SK-N-SH (cell line): Measurements from ENCODE around the gene ZNF426. TPM values are rescaled to one million over a fixed set of nuclear protein-coding genes. Genes with fewer than 3 reads are reported as not detected.

ENCODE experiments used
- CTCF ChIA-PET: fragments of 300-600, 350-600 bp; formaldehyde crosslinking; extraction: SDS; loops from one replicate; lab custom pipeline; 2021; lab: Yijun Ruan, JAX
- POLR2A ChIA-PET: fragments of 350-600 bp; sonication (Branson Sonifier 250); formaldehyde crosslinking; extraction: SDS; loops from one replicate; lab custom pipeline; 2020; ENCODE audit warnings: antibody characterized with exemption, inconsistent platforms; lab: Yijun Ruan, JAX
- DNase-seq: peaks from one replicate; pipeline ENCODE4 v3.0.0; 2012
- H2AFZ ChIP-seq: fragments of 200-600 bp; sonication (generic); 2 replicates; pipeline ENCODE4 v1.8.1; 2016; ENCODE audit warnings: antibody characterized with exemption, mild to moderate bottlenecking, low read depth
- H3F3A ChIP-seq: fragments of 200-600 bp; sonication (generic); replicated peaks from 2 replicates; pipeline ENCODE3; 2016; ENCODE audit warnings: antibody characterized with exemption, mild to moderate bottlenecking; ENCODE audit not compliant: insufficient read depth
- H3K27ac ChIP-seq, 2 experiments: fragments of 200-500 bp in 1 of 2; fragments of 200-600 bp in 1 of 2; sonication (Bioruptor generic) in 1 of 2; sonication (generic), shearing (Covaris generic) in 1 of 2; 2 replicates each; pipeline versions ENCODE4 v1.5.1 to v1.6.1; 2014 to 2016; ENCODE audit warnings: low read depth in 2 of 2, inconsistent platforms in 1 of 2, low read length in 1 of 2, mild to moderate bottlenecking in 1 of 2, mixed read lengths in 1 of 2
- H3K27me3 ChIP-seq: fragments of 200-600 bp; sonication (generic), shearing (Covaris generic); 2 replicates; pipeline ENCODE4 v1.6.1; 2016; ENCODE audit warnings: mixed run types; ENCODE audit not compliant: insufficient read depth
- H3K36me3 ChIP-seq, 2 experiments: fragments of 200-500 bp in 1 of 2; fragments of 200-600 bp in 1 of 2; sonication (Bioruptor generic) in 1 of 2; sonication (generic) in 1 of 2; replicated peaks in 1 of 2; 2 replicates each; pipeline versions ENCODE3 to v1.5.1; 2014 to 2016; ENCODE audit warnings: low read length in 1 of 2, mild to moderate bottlenecking in 1 of 2; ENCODE audit not compliant: insufficient read depth in 2 of 2, control insufficient read depth in 1 of 2
- H3K4me1 ChIP-seq, 2 experiments: fragments of 200-500 bp in 1 of 2; fragments of 200-600 bp in 1 of 2; sonication (Bioruptor generic) in 1 of 2; sonication (generic), shearing (Covaris generic) in 1 of 2; 2 replicates each; pipeline versions ENCODE4 v1.5.1 to v1.6.1; 2014 to 2016; ENCODE audit warnings: low read depth in 1 of 2, low read length in 1 of 2, mixed run types in 1 of 2; ENCODE audit not compliant: insufficient read depth in 2 of 2, control insufficient read depth in 1 of 2
- H3K4me2 ChIP-seq: fragments of 200-600 bp; sonication (generic), shearing (Covaris generic); 2 replicates; pipeline ENCODE4 v1.6.1; 2017; ENCODE audit warnings: mixed run types
- H3K4me3 ChIP-seq, 2 experiments: fragments of 200-500 bp in 1 of 2; fragments of 200-600 bp in 1 of 2; sonication (Bioruptor generic) in 1 of 2; sonication (generic), shearing (Covaris generic) in 1 of 2; 2 replicates each; pipeline versions ENCODE4 v1.5.1 to v1.8.1; 2014 to 2016; ENCODE audit warnings: low read depth in 2 of 2, inconsistent platforms in 1 of 2, low read length in 1 of 2, mild to moderate bottlenecking in 1 of 2, mixed read lengths in 1 of 2, moderate library complexity in 1 of 2
- H3K79me2 ChIP-seq: fragments of 200-600 bp; sonication (generic); 2 replicates; pipeline ENCODE4 v1.8.1; 2017; ENCODE audit warnings: mild to moderate bottlenecking; ENCODE audit not compliant: insufficient read depth
- H3K9ac ChIP-seq: fragments of 200-600 bp; sonication (generic); 2 replicates; pipeline ENCODE4 v1.6.1; 2017; ENCODE audit warnings: mixed run types
- H3K9me2 ChIP-seq: fragments of 200-600 bp; sonication (generic); 2 replicates; pipeline ENCODE4 v1.6.1; 2017; ENCODE audit warnings: mixed run types
- H3K9me3 ChIP-seq: fragments of 200-600 bp; sonication (generic); 2 replicates; pipeline ENCODE4 v1.6.1; 2017; ENCODE audit warnings: mixed run types, mild to moderate bottlenecking, moderate library complexity
- H4K20me1 ChIP-seq: fragments of 200-600 bp; sonication (generic); 2 replicates; pipeline ENCODE4 v1.6.1; 2017; ENCODE audit warnings: mild to moderate bottlenecking, mixed run types; ENCODE audit not compliant: insufficient read depth
- FOSL2 ChIP-seq: IDR thresholded peaks from 2 replicates; pipeline ENCODE4 v1.4.0; 2012; ENCODE audit warnings: low read depth, mild to moderate bottlenecking, moderate library complexity, borderline replicate concordance
- FOXJ3 ChIP-seq: sonication (generic); formaldehyde crosslinking; IDR thresholded peaks from 2 replicates; pipeline ENCODE4 v1.5.1; 2020; ENCODE audit warnings: mild to moderate bottlenecking, missing genetic modification reagents
- FOXM1 ChIP-seq: IDR thresholded peaks from 2 replicates; pipeline ENCODE4 v1.4.0; 2012; ENCODE audit warnings: low read depth, mild to moderate bottlenecking
- GABPA ChIP-seq: IDR thresholded peaks from 2 replicates; pipeline ENCODE4 v1.4.0; 2012; ENCODE audit warnings: low read depth, mild to moderate bottlenecking
- GATA2 ChIP-seq: sonication (generic); formaldehyde crosslinking; IDR thresholded peaks from 2 replicates; pipeline ENCODE4 v1.5.0; 2020; ENCODE audit warnings: mild to moderate bottlenecking, missing genetic modification reagents
- JUND ChIP-seq: IDR thresholded peaks from 2 replicates; pipeline ENCODE4 v1.4.0; 2012
- NRF1 ChIP-seq: IDR thresholded peaks from 2 replicates; pipeline ENCODE4 v1.6.1; 2012; ENCODE audit warnings: low read depth, mild to moderate bottlenecking, low read length
- POLR2AphosphoS5 ChIP-seq: IDR thresholded peaks from 2 replicates; pipeline ENCODE4 v1.6.1; 2012; ENCODE audit warnings: low read depth, low read length
- RAD21 ChIP-seq: IDR thresholded peaks from 2 replicates; pipeline ENCODE4 v1.6.1; 2012; ENCODE audit warnings: mild to moderate bottlenecking, low read length
- RCOR1 ChIP-seq: fragments of 150-350 bp; IDR thresholded peaks from 2 replicates; pipeline ENCODE4 v1.6.1; 2017; ENCODE audit warnings: antibody characterized with exemption, low read length
- SIN3A ChIP-seq: IDR thresholded peaks from 2 replicates; pipeline ENCODE4 v1.6.1; 2012; ENCODE audit warnings: low read depth, mild to moderate bottlenecking, low read length, moderate library complexity, borderline replicate concordance
- SMC3 ChIP-seq: IDR thresholded peaks from 2 replicates; pipeline ENCODE4 v1.6.1; 2012; ENCODE audit warnings: low read depth, low read length, improper control_type of control experiment
- TEAD4 ChIP-seq: IDR thresholded peaks from 2 replicates; pipeline ENCODE4 v1.4.0; 2012; ENCODE audit warnings: mild to moderate bottlenecking, borderline replicate concordance; ENCODE audit not compliant: insufficient read depth
- WGBS: methylation state at CpG from one replicate; pipeline ENCODE4 v1.1.6; 2017; ENCODE audit warnings: low lambda C conversion rate; 5-methylcytosine and 5-hydroxymethylcytosine counted together
- polyA plus RNA-seq, 3 experiments: library from polyadenylated mRNA; depleted of rRNA; stranded (reverse); fragments of >200 nt; gene quantifications; 2 replicates each; pipeline ENCODE4 v1.2.3, GENCODE V29; 2012
- TF ChIP-seq, protein P1 (sequence below): IDR thresholded peaks from 2 replicates; pipeline ENCODE4 v1.4.0; 2012; ENCODE audit warnings: low read depth, borderline replicate concordance
- TF ChIP-seq, protein P2 (sequence below): IDR thresholded peaks from 2 replicates; pipeline ENCODE4 v1.6.1; 2012; ENCODE audit warnings: mild to moderate bottlenecking, low read depth, low read length, moderate library complexity
- TF ChIP-seq, protein P3 (sequence below): fragments of 150-350 bp; IDR thresholded peaks from 2 replicates; pipeline ENCODE4 v1.6.1; 2017; ENCODE audit warnings: antibody characterized with exemption, low read length, low read depth, borderline replicate concordance
- TF ChIP-seq, protein P4 (sequence below): fragments of 200-600 bp; sonication (generic); IDR thresholded peaks from 2 replicates; pipeline ENCODE4 v1.6.1; 2017; ENCODE audit warnings: antibody characterized with exemption, mild to moderate bottlenecking, moderate library complexity

ZNF426 gene
- polyA plus RNA-seq, 1 of the 3 experiments (the other 2 are of a cell fraction) = 2.4 TPM

DNA sequence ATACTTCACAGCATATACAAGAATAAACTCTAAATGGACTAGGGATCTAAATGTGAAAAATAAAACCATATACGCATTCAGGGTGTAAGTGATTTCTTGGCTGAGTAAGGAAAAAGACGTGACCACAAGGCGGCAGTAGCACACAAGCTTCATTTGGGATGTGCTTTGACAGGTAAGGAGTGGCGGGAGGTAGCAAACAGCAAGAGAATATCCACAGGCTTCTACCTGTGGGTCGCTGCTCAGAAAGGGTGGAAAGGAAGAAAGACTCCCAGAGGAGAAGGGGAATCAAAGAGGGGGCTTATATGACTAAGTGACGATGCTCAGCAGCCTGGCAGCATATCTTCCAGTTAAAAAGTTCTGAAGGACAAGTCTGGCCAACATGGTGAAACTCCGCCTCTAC, 48.3 kb upstream of the ZNF426 start:
- ChIA-PET CTCF (interaction anchor here (0.7 to 2.6 kb wide), 11 partner anchors 9 to 381 kb away, joined by 3 to 9 read pairs (median 3); no protein-coding TSS in a partner anchor), POLR2A (no interaction called here)

DNA sequence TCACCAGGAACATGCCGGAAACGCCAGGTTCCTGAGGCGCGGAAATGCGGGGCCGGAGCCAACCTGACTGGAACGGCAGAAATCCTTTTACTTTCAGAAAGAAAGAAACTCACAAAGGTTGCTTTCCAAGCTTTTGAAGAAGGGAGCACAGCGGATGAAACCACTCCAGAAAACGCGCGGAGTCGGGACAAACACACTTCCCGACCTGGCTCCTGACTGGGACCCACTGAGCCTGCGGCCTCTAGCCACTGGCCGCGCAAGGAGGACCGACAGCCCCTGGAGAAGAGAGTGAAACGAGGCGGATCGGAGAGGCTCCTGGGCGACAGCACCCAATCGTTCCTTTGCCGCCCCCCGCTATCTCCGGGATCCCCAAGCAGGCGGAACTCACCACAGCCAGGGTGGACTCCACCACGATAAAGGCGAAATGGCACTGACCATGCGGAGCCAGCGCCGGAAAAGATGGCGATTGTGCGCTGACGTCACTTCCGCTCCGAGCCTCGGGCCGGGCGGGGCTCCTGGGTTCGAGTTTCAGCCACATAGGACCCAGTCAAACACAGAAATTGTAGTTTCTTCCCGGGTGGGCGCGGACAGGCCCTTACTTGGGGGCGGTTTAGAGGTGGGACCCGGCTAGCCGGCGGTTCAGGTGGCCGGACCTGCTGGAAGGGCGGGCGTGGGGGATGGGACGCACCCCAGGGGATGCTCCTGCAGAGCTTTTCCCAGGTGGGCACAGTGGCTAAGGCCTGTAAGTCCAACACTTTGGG, 45.8 kb upstream of the ZNF426 start, which contains the start of gene ZNF121:
Gene ZNF121, minus strand, starts transcription at position 432 of the 761 bp plus-strand sequence. CDS start 16,407 bp downstream, outside the sequence.
- H3K4me2 ChIP-seq = peak within 1 kb of the TSS; percentile 78
- peaks cover 7% of the 10 kb centered on the region; the same call in 1 of the 2 replicates for H3K27me3 ChIP-seq
- ChIA-PET CTCF (interaction anchor here (0.8 to 1.5 kb wide), 5 partner anchors 17 to 379 kb away, joined by 3 to 5 read pairs (median 4); partner anchors contain the start of gene ZNF561), POLR2A (interaction anchor here (0.6 to 1.5 kb wide), 2 partner anchors 36 to 919 kb away, joined by 3 to 7 read pairs; partner anchors contain the start of gene KEAP1)
- H3K4me1 ChIP-seq = no peaks in the 10 kb centered on the region
- 1% methylated on average over 21 of the region's 51 CpGs for WGBS
- peak within 1 kb of the TSS; percentile 100 for H2AFZ ChIP-seq
- H3K9me3 ChIP-seq = 0 out of 2 replicates have a peak, but pooled peaks cover 4% of the 10 kb centered on the region
- peak within 1 kb of the TSS; percentile 72 to 94 for H3K4me3 ChIP-seq
- no peaks in the 10 kb centered on the region for H3F3A ChIP-seq
- peak; percentile 87 for DNase-seq
- H4K20me1 ChIP-seq = no peaks in the 10 kb centered on the region; the same call in 1 of the 2 replicates
- H3K27ac ChIP-seq = peak within 1 kb of the TSS; percentile 83 to 84
- no peaks in the 10 kb centered on the region for H3K9me2 ChIP-seq
- peak within 1 kb of the TSS; percentile 84 for H3K9ac ChIP-seq
- peaks cover 2 to 40% of the 10 kb centered on the region in 2 experiments for H3K36me3 ChIP-seq
- peaks cover 50% of the 10 kb centered on the region for H3K79me2 ChIP-seq
- TF ChIP-seq, protein P1, sequence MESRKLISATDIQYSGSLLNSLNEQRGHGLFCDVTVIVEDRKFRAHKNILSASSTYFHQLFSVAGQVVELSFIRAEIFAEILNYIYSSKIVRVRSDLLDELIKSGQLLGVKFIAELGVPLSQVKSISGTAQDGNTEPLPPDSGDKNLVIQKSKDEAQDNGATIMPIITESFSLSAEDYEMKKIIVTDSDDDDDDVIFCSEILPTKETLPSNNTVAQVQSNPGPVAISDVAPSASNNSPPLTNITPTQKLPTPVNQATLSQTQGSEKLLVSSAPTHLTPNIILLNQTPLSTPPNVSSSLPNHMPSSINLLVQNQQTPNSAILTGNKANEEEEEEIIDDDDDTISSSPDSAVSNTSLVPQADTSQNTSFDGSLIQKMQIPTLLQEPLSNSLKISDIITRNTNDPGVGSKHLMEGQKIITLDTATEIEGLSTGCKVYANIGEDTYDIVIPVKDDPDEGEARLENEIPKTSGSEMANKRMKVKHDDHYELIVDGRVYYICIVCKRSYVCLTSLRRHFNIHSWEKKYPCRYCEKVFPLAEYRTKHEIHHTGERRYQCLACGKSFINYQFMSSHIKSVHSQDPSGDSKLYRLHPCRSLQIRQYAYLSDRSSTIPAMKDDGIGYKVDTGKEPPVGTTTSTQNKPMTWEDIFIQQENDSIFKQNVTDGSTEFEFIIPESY = no peak
- TF ChIP-seq GATA2 (CRISPR knock-in tag) (no peak), FOXM1 (no peak), GABPA (peak; percentile 87), FOSL2 (no peak), POLR2AphosphoS5 (peak; percentile 97), FOXJ3 (CRISPR knock-in tag) (no peak), TEAD4 (no peak)
- TF ChIP-seq, protein P2, sequence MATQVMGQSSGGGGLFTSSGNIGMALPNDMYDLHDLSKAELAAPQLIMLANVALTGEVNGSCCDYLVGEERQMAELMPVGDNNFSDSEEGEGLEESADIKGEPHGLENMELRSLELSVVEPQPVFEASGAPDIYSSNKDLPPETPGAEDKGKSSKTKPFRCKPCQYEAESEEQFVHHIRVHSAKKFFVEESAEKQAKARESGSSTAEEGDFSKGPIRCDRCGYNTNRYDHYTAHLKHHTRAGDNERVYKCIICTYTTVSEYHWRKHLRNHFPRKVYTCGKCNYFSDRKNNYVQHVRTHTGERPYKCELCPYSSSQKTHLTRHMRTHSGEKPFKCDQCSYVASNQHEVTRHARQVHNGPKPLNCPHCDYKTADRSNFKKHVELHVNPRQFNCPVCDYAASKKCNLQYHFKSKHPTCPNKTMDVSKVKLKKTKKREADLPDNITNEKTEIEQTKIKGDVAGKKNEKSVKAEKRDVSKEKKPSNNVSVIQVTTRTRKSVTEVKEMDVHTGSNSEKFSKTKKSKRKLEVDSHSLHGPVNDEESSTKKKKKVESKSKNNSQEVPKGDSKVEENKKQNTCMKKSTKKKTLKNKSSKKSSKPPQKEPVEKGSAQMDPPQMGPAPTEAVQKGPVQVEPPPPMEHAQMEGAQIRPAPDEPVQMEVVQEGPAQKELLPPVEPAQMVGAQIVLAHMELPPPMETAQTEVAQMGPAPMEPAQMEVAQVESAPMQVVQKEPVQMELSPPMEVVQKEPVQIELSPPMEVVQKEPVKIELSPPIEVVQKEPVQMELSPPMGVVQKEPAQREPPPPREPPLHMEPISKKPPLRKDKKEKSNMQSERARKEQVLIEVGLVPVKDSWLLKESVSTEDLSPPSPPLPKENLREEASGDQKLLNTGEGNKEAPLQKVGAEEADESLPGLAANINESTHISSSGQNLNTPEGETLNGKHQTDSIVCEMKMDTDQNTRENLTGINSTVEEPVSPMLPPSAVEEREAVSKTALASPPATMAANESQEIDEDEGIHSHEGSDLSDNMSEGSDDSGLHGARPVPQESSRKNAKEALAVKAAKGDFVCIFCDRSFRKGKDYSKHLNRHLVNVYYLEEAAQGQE = peak; percentile 43; the same call in 1 of the 2 replicates
- TF ChIP-seq, protein P3, sequence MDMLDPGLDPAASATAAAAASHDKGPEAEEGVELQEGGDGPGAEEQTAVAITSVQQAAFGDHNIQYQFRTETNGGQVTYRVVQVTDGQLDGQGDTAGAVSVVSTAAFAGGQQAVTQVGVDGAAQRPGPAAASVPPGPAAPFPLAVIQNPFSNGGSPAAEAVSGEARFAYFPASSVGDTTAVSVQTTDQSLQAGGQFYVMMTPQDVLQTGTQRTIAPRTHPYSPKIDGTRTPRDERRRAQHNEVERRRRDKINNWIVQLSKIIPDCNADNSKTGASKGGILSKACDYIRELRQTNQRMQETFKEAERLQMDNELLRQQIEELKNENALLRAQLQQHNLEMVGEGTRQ = no peak

More for the DNA sequence above, 48.3 kb upstream of the ZNF426 start:
- H3K4me2 ChIP-seq = no peak overlapping the region
- H3K36me3 ChIP-seq = peaks cover 0 to 16% of the 10 kb centered on the region in 2 experiments
- peak overlapping the region in 1 of 2 experiments; percentile 51; a peak in 1 of 4 replicates for H3K4me3 ChIP-seq
- no peak overlapping the region for H3K9ac ChIP-seq
- no peaks in the 10 kb centered on the region for H4K20me1 ChIP-seq
- no peaks in the 10 kb centered on the region for H3K9me3 ChIP-seq
- peaks cover 21% of the 10 kb centered on the region; the same call in 1 of the 2 replicates for H3K27me3 ChIP-seq
- peak; percentile 45 for DNase-seq
- peaks cover 25% of the 10 kb centered on the region for H3K79me2 ChIP-seq
- 0 out of 2 replicates have a peak overlapping the region, but pooled peaks have one; percentile 17 for H2AFZ ChIP-seq
- under 1% methylated on average over 7 of the region's 7 CpGs for WGBS
- TF ChIP-seq RCOR1 = no peak
- TF ChIP-seq, protein P4, sequence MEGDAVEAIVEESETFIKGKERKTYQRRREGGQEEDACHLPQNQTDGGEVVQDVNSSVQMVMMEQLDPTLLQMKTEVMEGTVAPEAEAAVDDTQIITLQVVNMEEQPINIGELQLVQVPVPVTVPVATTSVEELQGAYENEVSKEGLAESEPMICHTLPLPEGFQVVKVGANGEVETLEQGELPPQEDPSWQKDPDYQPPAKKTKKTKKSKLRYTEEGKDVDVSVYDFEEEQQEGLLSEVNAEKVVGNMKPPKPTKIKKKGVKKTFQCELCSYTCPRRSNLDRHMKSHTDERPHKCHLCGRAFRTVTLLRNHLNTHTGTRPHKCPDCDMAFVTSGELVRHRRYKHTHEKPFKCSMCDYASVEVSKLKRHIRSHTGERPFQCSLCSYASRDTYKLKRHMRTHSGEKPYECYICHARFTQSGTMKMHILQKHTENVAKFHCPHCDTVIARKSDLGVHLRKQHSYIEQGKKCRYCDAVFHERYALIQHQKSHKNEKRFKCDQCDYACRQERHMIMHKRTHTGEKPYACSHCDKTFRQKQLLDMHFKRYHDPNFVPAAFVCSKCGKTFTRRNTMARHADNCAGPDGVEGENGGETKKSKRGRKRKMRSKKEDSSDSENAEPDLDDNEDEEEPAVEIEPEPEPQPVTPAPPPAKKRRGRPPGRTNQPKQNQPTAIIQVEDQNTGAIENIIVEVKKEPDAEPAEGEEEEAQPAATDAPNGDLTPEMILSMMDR = peak; percentile 69
- no peak for TF ChIP-seq JUND
- no peak for TF ChIP-seq TEAD4
- peak; percentile 62 for TF ChIP-seq SMC3
- no peak for TF ChIP-seq NRF1
- no peak for TF ChIP-seq SIN3A
- TF ChIP-seq FOSL2 = no peak
- peak; percentile 74 for TF ChIP-seq RAD21
- TF ChIP-seq, all 33 proteins: peak for 3
- Histone ChIP-seq H3K9me2 (no peaks in the 10 kb centered on the region), H3K27ac (no peak overlapping the region), H3F3A (no peaks in the 10 kb centered on the region), H3K4me1 (no peaks in the 10 kb centered on the region)
